Fibroblast of the aortic adventitia (primary cell): Measurements from ENCODE around the gene KIFC3. TPM values are rescaled to one million over a fixed set of nuclear protein-coding genes. Genes with fewer than 3 reads are reported as not detected.
"Not testable (repeated sequence)": the region's sequence is repeated elsewhere in the genome, so short reads cannot be mapped to it uniquely, and the experiment has no call there.

Experiments used
- DNase-seq: peaks from one replicate; pipeline ENCODE4 v3.0.0-alpha.2; 2010; ENCODE audit warnings: low read depth
- H3K4me3 ChIP-seq: 2 replicates; pipeline ENCODE4 v1.5.1; 2011; ENCODE audit warnings: low read depth, mild to moderate bottlenecking, control low read depth, low read length, moderate library complexity
- total RNA-seq: library from RNA; depleted of rRNA; stranded (reverse); fragments of >200 nt; gene quantifications from 2 replicates; pipeline ENCODE4 v1.2.3, GENCODE V29; 2012; ENCODE audit warnings: low replicate concordance
- TF ChIP-seq, protein P1 (sequence below): IDR thresholded peaks from 2 replicates; pipeline ENCODE4 v1.5.1; 2011; ENCODE audit warnings: mild to moderate bottlenecking, low read length, control low read depth, inconsistent platforms; ENCODE audit not compliant: insufficient read depth

The KIFC3 gene
- total RNA-seq, 1 donor = 32.8 TPM

DNA sequence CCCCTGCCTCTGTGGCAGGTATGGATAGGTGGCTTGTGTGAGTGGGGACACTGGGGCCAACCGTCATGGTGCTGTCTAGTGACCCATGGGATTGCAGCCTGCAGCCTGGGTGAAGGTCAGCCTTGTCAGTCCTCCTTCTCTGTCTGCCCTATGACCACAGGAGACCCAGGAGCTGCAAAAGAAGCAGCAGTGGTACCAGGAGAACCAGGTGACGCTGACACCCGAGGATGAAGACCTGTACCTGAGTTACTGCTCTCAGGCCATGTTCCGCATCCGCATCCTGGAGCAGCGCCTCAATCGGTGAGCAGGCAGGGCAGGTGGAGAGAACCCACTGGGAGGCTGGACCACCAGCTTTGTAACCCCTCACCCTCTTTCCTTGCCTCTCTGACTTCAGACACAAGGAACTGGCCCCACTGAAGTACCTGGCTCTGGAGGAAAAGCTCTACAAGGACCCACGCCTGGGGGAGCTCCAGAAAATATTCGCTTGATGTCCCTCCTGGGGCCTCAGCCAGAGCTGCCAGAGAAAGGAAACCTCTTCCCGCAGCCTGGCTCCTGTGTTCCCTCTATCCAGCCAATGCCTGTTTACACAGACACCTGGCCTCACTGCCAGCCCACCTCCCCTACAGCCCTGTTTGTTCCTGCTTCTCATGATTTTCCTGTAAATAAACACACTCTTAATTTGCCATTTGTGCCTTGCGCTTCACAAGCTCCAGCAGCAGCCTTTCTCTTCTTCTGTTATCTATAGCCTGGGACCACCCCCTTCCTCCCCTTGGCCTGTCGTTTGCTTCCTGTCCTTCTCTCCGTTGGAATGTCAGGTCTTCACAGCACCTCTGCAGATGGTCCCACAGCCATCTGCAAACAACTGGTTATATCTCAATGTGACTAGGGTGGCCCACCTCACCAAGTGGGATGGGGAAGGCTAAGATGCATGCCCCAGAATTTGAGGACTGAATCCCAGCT, 71.2 kb downstream of the KIFC3 start:
- H3K4me3 ChIP-seq = no peak overlapping the region
- DNase-seq = no peak
- TF ChIP-seq, protein P1, sequence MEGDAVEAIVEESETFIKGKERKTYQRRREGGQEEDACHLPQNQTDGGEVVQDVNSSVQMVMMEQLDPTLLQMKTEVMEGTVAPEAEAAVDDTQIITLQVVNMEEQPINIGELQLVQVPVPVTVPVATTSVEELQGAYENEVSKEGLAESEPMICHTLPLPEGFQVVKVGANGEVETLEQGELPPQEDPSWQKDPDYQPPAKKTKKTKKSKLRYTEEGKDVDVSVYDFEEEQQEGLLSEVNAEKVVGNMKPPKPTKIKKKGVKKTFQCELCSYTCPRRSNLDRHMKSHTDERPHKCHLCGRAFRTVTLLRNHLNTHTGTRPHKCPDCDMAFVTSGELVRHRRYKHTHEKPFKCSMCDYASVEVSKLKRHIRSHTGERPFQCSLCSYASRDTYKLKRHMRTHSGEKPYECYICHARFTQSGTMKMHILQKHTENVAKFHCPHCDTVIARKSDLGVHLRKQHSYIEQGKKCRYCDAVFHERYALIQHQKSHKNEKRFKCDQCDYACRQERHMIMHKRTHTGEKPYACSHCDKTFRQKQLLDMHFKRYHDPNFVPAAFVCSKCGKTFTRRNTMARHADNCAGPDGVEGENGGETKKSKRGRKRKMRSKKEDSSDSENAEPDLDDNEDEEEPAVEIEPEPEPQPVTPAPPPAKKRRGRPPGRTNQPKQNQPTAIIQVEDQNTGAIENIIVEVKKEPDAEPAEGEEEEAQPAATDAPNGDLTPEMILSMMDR = no peak

DNA sequence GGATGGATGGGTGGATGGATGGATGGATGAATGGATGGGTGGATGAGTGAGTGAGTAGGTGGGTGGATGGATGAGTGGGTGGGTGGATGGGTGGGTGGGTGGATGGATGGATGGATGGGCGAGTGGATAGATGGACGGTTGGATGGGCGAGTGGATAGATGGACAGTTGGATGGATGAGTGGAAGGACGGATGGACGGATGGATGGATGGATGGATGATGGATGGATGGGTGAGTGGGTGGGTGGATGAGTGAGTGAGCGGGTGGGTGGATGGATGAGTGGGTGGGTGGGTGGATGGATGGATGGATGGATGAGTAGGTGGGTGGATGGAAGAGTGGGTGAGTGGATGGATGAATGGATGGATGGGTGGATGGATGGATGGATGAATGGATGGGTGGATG, 72.4 kb downstream of the KIFC3 start:
- H3K4me3 ChIP-seq, DNase-seq: not testable (repeated sequence)

DNA sequence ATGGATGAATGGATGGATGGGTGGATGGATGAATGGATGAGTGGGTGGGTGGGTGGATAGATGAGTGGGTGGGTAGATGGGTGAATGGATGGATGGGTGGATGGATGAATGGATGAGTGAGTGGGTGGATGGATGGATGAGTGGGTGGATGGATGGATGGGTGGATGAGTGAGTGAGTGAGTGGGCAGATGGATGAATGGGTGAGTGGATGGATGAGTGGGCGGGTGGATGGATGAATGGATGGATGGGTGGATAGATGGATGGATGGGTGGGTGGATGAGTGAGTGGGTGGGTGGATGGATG, 73.2 kb downstream of the KIFC3 start:
- no peak for DNase-seq
- H3K4me3 ChIP-seq = no peak overlapping the region
- TF ChIP-seq, protein P1 = no peak

DNA sequence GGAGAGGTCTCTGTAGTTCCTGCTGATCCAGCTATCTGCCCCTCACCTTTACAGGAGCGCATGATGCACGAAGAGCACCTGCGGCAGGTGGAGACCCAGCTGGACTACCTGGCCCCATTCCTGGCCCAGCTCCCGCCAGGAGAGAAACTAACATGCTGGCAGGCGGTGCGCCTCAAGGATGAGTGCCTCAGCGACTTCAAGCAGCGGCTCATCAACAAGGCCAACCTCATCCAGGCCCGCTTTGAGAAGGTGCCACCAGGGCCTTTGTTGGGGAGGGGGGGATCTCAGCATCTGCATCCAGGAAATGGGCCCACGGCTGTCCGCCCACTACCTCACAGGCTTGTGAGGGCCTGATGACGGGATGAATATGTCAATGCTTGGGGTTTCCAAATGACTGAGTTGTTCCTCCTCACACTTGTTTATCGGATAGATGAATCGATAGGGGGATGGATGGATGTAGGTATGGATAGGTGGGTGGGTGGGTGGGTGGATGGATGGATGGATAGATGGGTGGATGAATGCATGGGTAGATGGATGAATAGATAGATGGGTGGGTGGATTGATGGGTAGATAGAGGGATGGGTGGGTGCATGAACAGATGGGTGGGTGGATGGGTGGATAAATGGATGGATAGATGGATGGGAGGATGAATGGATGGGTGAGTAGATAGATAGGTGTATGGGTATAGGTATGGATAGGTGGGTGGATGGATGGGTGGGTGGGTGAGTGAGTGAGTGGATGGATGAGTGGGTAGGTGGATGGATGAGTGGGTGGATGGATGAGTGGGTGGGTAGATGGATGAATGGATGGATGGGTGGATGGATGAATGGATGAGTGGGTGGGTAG, 73.7 kb downstream of the KIFC3 start:
- DNase-seq = no peak
- TF ChIP-seq, protein P1 = no peak
- no peak overlapping the region for H3K4me3 ChIP-seq

DNA sequence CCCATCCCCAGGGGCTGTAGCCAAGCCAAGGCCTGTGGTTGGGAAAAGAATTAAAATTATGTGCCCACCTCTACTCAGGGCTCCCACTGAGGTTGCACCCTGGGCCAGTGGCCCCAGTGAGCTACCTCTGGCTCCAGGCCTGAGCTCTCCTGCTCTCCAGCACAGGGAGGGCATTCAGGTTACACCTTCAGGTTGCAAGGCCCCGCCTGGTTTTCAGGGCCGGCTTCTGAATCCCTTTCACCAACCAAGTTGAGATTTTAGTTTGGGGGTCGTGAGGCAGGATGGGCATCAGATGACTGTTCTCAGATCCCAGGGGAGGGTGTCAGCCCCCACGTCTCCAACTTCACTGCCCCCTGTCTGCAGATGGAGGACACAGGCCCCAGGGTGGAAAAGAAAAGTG, 74.7 kb downstream of the KIFC3 start:
- TF ChIP-seq, protein P1 = no peak
- DNase-seq = no peak
- H3K4me3 ChIP-seq = no peak overlapping the region

DNA sequence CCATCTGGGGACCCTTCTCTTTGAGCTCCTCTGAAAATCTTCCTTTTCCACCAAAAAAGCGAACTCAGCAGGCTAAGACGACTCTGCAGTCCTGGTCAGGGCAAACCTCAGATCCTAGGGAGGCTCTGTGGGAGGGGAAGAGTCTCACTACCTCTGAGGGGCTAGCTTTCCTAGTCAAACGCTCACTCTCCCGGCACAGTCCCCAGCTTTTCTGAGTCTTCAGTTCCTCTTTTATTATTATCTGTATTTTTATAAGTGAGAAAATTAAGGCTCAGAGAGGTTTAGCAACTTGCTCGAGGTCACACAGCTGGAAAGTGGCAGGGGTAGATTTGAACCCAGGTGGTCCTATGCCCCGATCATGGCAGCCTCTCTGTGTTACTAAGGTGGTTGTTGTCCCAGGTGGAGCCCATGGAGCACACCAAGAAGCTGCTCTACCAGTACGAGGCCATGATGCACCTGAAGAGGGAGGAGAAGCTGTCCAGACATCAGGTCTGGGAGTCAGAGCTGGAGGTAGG, 75.8 kb downstream of the KIFC3 start:
- DNase-seq = no peak
- TF ChIP-seq, protein P1 = no peak
- H3K4me3 ChIP-seq = no peak overlapping the region

DNA sequence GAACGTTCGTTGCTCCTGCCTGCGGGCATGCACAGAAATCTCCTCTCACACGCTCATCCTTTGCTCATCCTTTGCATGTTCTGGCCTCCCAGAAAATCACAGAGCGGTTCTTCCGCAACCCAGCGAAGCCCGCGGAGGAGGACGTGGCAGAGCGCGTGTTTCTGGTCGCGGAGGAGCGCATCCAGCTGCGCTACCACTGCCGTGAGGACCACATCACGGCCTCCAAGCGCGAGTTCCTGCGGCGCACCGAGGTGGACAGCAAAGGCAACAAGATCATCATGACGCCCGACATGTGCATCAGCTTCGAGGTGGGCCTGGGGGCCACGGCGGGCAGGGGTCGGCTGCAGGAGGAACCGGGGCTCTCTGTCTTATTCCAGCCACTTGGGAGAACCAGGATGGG, 76.3 kb downstream of the KIFC3 start:
- no peak for DNase-seq
- TF ChIP-seq, protein P1 = no peak
- H3K4me3 ChIP-seq = no peak overlapping the region
